Measurements from ENCODE around the gene CD1C.

CD1C gene

DNA sequence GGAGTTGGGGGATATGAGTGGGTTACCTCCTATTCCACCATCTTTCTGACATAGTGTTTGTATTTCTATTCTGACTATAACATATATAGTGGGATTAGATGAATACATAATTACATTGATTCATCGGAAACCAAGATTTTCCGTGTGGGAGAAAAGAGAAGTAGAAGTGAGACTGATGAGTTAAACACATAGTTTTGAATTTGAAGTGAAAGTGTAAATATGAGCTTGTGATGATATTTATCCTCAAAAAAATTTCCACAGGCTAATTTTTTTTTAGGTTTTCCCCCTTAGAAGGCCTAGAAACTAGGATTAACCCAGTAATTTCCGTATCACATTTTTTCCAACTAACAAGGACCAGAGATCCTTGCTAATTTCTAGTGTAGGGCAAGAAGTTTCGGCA, 34.7 kb downstream of the CD1C start:
- TF ChIP-seq PATZ1 (CRISPR knock-in tag; IDR thresholded peaks at IDR 0.05; ENCODE audit: borderline replicate concordance) (no peak), ZNF565 (CRISPR knock-in tag; conservative IDR thresholded peaks at IDR 0.05; ENCODE audit: low read depth) (no peak), RARB (CRISPR knock-in tag; IDR thresholded peaks at IDR 0.05) (no peak), ARNTL (CRISPR knock-in tag; IDR thresholded peaks at IDR 0.05; ENCODE audit: borderline replicate concordance, low read depth) (no peak), POU6F1 (CRISPR knock-in tag; IDR thresholded peaks at IDR 0.05; ENCODE audit: borderline replicate concordance, low read depth) (no peak), PPARA (CRISPR knock-in tag; IDR thresholded peaks at IDR 0.05; ENCODE audit: borderline replicate concordance) (no peak), GLIS3 (CRISPR knock-in tag; IDR thresholded peaks at IDR 0.05) (no peak), CSRNP3 (CRISPR knock-in tag; IDR thresholded peaks at IDR 0.05) (no peak), ZFP3 (CRISPR knock-in tag; IDR thresholded peaks at IDR 0.05) (no peak), ZNF70 (CRISPR knock-in tag; IDR thresholded peaks at IDR 0.05) (no peak), BACH2 (CRISPR knock-in tag; IDR thresholded peaks at IDR 0.05; ENCODE audit: borderline replicate concordance) (no peak), ESRRG (CRISPR knock-in tag; IDR thresholded peaks at IDR 0.05) (no peak), SNAI2 (CRISPR knock-in tag; IDR thresholded peaks at IDR 0.05) (no peak), ZFP30 (CRISPR knock-in tag; IDR thresholded peaks at IDR 0.05) (no peak), TOX (CRISPR knock-in tag; IDR thresholded peaks at IDR 0.05; ENCODE audit: borderline replicate concordance) (no peak), ZC3H10 (CRISPR knock-in tag; IDR thresholded peaks at IDR 0.05) (no peak), CSDC2 (CRISPR knock-in tag; IDR thresholded peaks at IDR 0.05) (no peak)
- TF ChIP-seq, protein P1, sequence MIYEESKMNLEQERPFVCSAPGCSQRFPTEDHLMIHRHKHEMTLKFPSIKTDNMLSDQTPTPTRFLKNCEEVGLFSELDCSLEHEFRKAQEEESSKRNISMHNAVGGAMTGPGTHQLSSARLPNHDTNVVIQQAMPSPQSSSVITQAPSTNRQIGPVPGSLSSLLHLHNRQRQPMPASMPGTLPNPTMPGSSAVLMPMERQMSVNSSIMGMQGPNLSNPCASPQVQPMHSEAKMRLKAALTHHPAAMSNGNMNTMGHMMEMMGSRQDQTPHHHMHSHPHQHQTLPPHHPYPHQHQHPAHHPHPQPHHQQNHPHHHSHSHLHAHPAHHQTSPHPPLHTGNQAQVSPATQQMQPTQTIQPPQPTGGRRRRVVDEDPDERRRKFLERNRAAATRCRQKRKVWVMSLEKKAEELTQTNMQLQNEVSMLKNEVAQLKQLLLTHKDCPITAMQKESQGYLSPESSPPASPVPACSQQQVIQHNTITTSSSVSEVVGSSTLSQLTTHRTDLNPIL (CRISPR knock-in tag; IDR thresholded peaks at IDR 0.05; ENCODE audit: low read depth), result no peak
- TF ChIP-seq, protein P2, sequence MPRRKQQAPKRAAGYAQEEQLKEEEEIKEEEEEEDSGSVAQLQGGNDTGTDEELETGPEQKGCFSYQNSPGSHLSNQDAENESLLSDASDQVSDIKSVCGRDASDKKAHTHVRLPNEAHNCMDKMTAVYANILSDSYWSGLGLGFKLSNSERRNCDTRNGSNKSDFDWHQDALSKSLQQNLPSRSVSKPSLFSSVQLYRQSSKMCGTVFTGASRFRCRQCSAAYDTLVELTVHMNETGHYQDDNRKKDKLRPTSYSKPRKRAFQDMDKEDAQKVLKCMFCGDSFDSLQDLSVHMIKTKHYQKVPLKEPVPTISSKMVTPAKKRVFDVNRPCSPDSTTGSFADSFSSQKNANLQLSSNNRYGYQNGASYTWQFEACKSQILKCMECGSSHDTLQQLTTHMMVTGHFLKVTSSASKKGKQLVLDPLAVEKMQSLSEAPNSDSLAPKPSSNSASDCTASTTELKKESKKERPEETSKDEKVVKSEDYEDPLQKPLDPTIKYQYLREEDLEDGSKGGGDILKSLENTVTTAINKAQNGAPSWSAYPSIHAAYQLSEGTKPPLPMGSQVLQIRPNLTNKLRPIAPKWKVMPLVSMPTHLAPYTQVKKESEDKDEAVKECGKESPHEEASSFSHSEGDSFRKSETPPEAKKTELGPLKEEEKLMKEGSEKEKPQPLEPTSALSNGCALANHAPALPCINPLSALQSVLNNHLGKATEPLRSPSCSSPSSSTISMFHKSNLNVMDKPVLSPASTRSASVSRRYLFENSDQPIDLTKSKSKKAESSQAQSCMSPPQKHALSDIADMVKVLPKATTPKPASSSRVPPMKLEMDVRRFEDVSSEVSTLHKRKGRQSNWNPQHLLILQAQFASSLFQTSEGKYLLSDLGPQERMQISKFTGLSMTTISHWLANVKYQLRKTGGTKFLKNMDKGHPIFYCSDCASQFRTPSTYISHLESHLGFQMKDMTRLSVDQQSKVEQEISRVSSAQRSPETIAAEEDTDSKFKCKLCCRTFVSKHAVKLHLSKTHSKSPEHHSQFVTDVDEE (CRISPR knock-in tag; IDR thresholded peaks at IDR 0.05), result no peak

GRCh38 chr1:158327481-158327880, 37.8 kb downstream of the CD1C start:
- no peak for ATAC-seq
- TF ChIP-seq, protein P1 (CRISPR knock-in tag; IDR thresholded peaks at IDR 0.05; ENCODE audit: low read depth), result no peak
- TF ChIP-seq CSDC2 (CRISPR knock-in tag; IDR thresholded peaks at IDR 0.05) (no peak), SNAI2 (CRISPR knock-in tag; IDR thresholded peaks at IDR 0.05) (no peak), ZNF565 (CRISPR knock-in tag; conservative IDR thresholded peaks at IDR 0.05; ENCODE audit: low read depth) (no peak), POU6F1 (CRISPR knock-in tag; IDR thresholded peaks at IDR 0.05; ENCODE audit: borderline replicate concordance, low read depth) (no peak), ESRRG (CRISPR knock-in tag; IDR thresholded peaks at IDR 0.05) (no peak), CSRNP3 (CRISPR knock-in tag; IDR thresholded peaks at IDR 0.05) (no peak), ZC3H10 (CRISPR knock-in tag; IDR thresholded peaks at IDR 0.05) (no peak), ZFP30 (CRISPR knock-in tag; IDR thresholded peaks at IDR 0.05) (no peak), ISL1 (CRISPR knock-in tag; IDR thresholded peaks at IDR 0.05) (no peak), ZFP3 (CRISPR knock-in tag; IDR thresholded peaks at IDR 0.05) (no peak)
- TF ChIP-seq, protein P2 (CRISPR knock-in tag; IDR thresholded peaks at IDR 0.05), result no peak

More for the DNA sequence above, 34.7 kb downstream of the CD1C start:
- no peak for ATAC-seq
